ENCODE data around the gene SPOCK2. TPM values are rescaled to one million over a fixed set of nuclear protein-coding genes. Genes with fewer than 3 reads are reported as not detected.

Gene SPOCK2
- total RNA-seq, 1 donor: 0.36 TPM

- DNase-seq (ENCODE audit: low read depth): no peak
- no peak overlapping the region for H3K4me3 ChIP-seq (ENCODE audit: low read depth, low read length)
- TF ChIP-seq, protein P1, sequence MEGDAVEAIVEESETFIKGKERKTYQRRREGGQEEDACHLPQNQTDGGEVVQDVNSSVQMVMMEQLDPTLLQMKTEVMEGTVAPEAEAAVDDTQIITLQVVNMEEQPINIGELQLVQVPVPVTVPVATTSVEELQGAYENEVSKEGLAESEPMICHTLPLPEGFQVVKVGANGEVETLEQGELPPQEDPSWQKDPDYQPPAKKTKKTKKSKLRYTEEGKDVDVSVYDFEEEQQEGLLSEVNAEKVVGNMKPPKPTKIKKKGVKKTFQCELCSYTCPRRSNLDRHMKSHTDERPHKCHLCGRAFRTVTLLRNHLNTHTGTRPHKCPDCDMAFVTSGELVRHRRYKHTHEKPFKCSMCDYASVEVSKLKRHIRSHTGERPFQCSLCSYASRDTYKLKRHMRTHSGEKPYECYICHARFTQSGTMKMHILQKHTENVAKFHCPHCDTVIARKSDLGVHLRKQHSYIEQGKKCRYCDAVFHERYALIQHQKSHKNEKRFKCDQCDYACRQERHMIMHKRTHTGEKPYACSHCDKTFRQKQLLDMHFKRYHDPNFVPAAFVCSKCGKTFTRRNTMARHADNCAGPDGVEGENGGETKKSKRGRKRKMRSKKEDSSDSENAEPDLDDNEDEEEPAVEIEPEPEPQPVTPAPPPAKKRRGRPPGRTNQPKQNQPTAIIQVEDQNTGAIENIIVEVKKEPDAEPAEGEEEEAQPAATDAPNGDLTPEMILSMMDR (IDR thresholded peaks at IDR 0.05; ENCODE audit: insufficient read depth, low read length): no peak
These were observed 28.2 kb downstream of the SPOCK2 start for GRCh38 chr10:72059843-72060822.

GRCh38 chr10:72058989-72059842 lies 29.1 kb downstream of the SPOCK2 start:
- TF ChIP-seq, protein P1 (IDR thresholded peaks at IDR 0.05; ENCODE audit: insufficient read depth, low read length): no peak
- H3K4me3 ChIP-seq (ENCODE audit: low read depth, low read length): no peak overlapping the region
- peak; percentile 30 for DNase-seq (ENCODE audit: low read depth)

- TF ChIP-seq, protein P1 (IDR thresholded peaks at IDR 0.05; ENCODE audit: insufficient read depth, low read length): no peak
- no peak for DNase-seq (ENCODE audit: low read depth)
- no peak overlapping the region for H3K4me3 ChIP-seq (ENCODE audit: low read depth, low read length)
These were observed 29.9 kb downstream of the SPOCK2 start for GRCh38 chr10:72058347-72058898.

DNA sequence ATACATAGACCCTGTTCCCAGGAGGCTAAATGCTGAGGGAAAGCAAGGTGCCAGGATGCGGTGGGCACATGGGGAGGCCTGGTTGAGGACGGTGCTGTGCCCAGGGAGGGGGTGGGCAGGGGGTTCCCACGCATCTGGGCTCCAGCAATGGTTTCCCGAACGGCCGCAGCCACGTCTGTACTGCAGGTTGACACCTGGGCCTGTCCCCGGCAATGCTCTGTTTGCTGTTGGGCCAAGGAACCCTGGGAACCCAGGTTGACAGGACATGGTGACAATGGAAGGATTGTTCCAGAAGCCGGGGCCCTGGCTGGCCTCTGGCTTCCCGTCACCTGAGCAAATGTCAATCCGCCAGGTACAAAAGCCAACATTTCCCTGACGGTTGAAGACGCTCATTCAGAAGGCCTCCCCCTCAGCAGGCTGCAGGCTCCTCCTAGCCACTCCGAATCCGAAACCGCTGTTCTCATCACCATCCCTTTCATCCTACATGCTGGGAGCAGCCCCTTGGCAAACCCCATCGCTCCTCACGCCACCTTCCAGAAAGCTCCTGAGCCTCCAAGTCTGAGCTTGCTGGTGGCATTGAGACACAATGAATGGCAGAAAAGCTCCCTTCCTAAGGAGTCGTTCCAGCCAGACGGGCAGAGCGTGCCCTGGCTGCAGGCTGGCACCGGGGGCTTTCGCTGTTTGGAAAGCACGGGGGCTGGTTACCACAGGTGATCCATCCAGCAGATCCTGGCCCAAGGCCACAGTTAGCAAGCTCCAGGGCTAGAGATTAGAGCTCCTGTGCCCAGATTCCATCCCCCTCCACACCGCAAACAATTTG lies 31.2 kb downstream of the SPOCK2 start:
- no peak overlapping the region for H3K4me3 ChIP-seq (ENCODE audit: low read depth, low read length)
- DNase-seq (ENCODE audit: low read depth): no peak

GRCh38 chr10:72056113-72056512 lies 32.2 kb downstream of the SPOCK2 start:
- TF ChIP-seq, protein P1 (IDR thresholded peaks at IDR 0.05; ENCODE audit: insufficient read depth, low read length): no peak
- DNase-seq (ENCODE audit: low read depth): no peak
- no peak overlapping the region for H3K4me3 ChIP-seq (ENCODE audit: low read depth, low read length)

More for the DNA sequence above, 31.2 kb downstream of the SPOCK2 start:
- TF ChIP-seq, protein P1 (IDR thresholded peaks at IDR 0.05; ENCODE audit: insufficient read depth, low read length): no peak

- DNase-seq (ENCODE audit: low read depth): no peak
- TF ChIP-seq, protein P1 (IDR thresholded peaks at IDR 0.05; ENCODE audit: insufficient read depth, low read length): no peak
- no peak overlapping the region for H3K4me3 ChIP-seq (ENCODE audit: low read depth, low read length)
These were observed 34.7 kb downstream of the SPOCK2 start for GRCh38 chr10:72053690-72054089.
